M059J (cell line): ENCODE data around the gene PTP4A2. TPM values are rescaled to one million over a fixed set of nuclear protein-coding genes. Genes with fewer than 3 reads are reported as not detected.

ENCODE experiments used
- DNase-seq: peaks from one replicate; pipeline ENCODE4 v3.0.0-alpha.2; 2012; ENCODE audit warnings: low read depth
- total RNA-seq: library from RNA; depleted of rRNA; stranded (reverse); fragments of >200 nt; shearing (Covaris generic); gene quantifications from 2 replicates; pipeline ENCODE4 v1.2.3, GENCODE V29; 2014; rRNA removed

Gene PTP4A2
- total RNA-seq, 1 experiment from 2014 or later = 334 TPM

- DNase-seq = no peak
Observed at GRCh38 chr1:31861346-31861745, 76.8 kb downstream of the PTP4A2 start.

DNA sequence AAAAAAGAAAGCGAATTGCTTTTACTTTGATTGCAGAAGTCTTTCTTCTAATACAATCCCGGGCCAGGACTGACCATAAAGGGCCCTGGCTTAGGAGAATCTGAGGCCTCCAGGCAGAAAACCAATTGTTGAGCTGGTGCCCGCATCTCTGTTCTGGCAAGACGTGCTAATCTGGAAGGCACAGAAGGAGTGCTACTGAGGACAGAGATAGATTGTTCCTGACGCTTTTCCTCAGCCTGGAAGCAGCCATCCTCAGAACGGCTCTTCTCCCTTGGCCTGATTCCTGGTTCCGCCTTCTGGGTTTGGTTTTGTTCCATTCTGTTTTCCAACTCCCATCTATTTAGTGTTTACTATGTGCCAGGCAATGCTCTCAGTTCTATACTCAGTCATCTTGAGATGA, 77.6 kb downstream of the PTP4A2 start:
- no peak for DNase-seq

DNA sequence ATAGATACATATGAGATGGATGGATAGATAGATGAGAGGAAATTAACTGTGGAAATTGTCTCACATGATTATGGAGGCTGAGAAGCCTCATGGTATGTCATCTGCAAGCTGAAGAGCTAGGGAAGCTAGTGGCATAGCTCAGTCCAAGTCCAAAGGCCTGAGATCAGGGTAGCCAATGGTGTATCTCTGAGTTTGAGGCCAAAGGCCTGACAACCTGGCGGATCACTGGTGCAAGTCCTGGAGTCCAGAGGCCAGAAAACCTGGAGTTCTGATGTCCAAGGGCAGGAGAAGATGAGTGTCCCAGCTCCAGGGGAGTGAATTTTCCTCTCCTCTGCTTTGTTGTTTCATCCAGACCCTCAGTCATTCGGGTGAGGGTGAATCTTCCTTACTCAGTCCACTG, 78.4 kb downstream of the PTP4A2 start:
- DNase-seq = no peak

GRCh38 chr1:31859044-31859443, 79.1 kb downstream of the PTP4A2 start:
- DNase-seq = no peak

DNA sequence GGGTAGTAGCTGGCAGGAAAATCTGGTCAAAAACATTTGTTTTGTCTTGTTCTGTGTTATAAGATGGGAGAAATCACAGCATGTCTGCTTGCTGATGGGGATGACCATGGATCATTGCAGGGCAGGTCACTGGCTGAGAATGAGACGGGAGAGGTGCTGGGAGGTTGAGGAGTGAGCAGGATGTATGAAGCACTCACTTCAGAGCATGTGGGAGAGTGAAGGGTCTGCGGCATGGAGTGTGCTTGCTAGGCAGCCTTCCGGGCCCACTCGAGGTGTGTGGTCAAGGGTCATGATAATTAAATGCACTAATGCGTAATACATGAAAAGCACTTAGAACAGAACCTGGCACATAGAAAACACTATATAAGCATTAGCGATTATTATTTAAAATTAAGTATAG, 80.3 kb downstream of the PTP4A2 start:
- DNase-seq = no peak

Other genes with a start within 250 kb of the PTP4A2 start
- gene COL16A1, start 234.4 kb downstream of the PTP4A2 start, total RNA-seq = 2.0 and 4.0 TPM in 2 replicates
- gene ADGRB2, start 174.0 kb downstream of the PTP4A2 start, total RNA-seq = 8.3 and 16.7 TPM in 2 replicates
- gene SPOCD1, start 122.3 kb downstream of the PTP4A2 start, total RNA-seq = 33.0 and 52.0 TPM in 2 replicates
- gene KHDRBS1, start 75.5 kb upstream of the PTP4A2 start, total RNA-seq = 59.2 and 102 TPM in 2 replicates
- 13.9 and 16.1 TPM in 2 replicates for gene TMEM39B, start 134.6 kb upstream of the PTP4A2 start, total RNA-seq
- 49.8 and 73.0 TPM in 2 replicates for gene KPNA6, start 169.7 kb upstream of the PTP4A2 start, total RNA-seq
- gene TXLNA, start 241.3 kb upstream of the PTP4A2 start, total RNA-seq = 62.5 and 102 TPM in 2 replicates